ENCODE results near the gene PCYT2.

PCYT2 gene

DNA sequence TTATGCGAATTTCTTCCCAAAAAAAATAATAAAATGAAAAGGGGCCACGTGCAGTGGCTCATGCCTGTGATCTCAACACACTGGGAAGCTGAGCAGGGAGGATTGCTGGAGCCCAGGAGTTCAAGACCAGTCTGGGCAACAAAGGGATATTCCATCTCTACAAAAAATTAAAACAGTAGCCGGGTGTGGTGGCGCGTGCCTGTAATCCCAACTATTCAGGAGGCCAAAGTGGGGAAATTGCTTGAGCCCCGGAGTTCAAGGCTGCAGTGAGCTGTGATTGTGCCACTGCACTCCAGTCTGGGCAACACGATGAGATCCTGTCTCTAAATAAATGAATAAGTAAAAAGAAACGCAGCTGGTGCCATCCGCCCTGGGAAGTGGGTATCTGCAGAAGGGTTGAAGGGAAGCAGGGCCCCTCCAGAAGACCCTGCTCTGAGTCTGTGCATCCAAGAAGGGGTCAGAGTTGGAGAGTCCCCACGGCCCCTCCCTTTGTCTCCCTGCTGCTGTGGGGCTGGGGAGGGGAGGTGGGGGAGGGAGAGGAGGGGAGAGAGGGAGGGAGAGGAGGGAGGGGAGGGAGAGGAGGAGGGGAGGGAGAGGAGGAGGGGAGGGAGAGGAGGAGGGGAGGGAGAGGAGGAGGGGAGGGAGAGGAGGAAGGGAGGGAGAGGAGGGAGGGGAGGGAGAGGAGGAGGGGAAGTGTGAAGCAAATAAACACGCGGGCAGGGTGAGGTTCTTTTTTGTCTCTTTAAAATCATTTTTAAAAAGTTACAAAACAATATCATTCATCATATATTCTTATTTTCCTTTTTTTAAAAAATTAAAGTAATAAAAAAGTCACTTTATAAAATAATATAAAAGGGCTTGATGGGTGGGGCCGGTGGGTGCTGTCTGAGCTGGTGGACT lies 40.8 kb upstream of the PCYT2 start:
- no peak for DNase-seq (ENCODE audit: low read depth, low spot score)
- H3K4me3 ChIP-seq (ENCODE audit: low read depth, low read length), result no peak overlapping the region
- in situ Hi-C loops (cut with HindIII; ENCODE audit: low sequenced_read_pairs), result no loop called here

DNA sequence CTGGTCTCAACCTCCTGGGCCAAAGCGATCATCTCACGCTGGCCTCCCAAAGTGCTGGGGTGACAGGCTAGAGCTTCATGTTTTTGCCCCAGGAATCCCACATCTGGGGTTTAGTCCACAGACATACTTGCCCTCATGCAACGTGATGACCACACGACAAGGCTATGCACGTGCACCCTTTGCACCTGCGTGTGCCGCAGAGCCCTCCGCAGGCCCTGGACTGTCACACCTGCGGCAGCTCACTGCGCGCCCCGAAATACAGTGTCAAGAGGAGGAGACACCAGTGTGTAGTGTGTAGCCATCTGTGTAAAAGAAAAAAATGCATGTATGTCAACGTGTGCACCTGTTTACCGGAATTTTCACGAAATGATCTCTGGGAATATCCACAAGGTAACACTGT lies 39.3 kb upstream of the PCYT2 start:
- no peak overlapping the region for H3K4me3 ChIP-seq (ENCODE audit: low read depth, low read length)
- TF ChIP-seq, protein P1, sequence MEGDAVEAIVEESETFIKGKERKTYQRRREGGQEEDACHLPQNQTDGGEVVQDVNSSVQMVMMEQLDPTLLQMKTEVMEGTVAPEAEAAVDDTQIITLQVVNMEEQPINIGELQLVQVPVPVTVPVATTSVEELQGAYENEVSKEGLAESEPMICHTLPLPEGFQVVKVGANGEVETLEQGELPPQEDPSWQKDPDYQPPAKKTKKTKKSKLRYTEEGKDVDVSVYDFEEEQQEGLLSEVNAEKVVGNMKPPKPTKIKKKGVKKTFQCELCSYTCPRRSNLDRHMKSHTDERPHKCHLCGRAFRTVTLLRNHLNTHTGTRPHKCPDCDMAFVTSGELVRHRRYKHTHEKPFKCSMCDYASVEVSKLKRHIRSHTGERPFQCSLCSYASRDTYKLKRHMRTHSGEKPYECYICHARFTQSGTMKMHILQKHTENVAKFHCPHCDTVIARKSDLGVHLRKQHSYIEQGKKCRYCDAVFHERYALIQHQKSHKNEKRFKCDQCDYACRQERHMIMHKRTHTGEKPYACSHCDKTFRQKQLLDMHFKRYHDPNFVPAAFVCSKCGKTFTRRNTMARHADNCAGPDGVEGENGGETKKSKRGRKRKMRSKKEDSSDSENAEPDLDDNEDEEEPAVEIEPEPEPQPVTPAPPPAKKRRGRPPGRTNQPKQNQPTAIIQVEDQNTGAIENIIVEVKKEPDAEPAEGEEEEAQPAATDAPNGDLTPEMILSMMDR (IDR thresholded peaks at IDR 0.05; ENCODE audit: low read depth, low read length), result no peak
- DNase-seq (ENCODE audit: low read depth, low spot score), result no peak
- in situ Hi-C loops (cut with HindIII; ENCODE audit: low sequenced_read_pairs), result no loop called here

More for the DNA sequence above, 40.8 kb upstream of the PCYT2 start:
- TF ChIP-seq, protein P1 (IDR thresholded peaks at IDR 0.05; ENCODE audit: low read depth, low read length), result no peak

DNA sequence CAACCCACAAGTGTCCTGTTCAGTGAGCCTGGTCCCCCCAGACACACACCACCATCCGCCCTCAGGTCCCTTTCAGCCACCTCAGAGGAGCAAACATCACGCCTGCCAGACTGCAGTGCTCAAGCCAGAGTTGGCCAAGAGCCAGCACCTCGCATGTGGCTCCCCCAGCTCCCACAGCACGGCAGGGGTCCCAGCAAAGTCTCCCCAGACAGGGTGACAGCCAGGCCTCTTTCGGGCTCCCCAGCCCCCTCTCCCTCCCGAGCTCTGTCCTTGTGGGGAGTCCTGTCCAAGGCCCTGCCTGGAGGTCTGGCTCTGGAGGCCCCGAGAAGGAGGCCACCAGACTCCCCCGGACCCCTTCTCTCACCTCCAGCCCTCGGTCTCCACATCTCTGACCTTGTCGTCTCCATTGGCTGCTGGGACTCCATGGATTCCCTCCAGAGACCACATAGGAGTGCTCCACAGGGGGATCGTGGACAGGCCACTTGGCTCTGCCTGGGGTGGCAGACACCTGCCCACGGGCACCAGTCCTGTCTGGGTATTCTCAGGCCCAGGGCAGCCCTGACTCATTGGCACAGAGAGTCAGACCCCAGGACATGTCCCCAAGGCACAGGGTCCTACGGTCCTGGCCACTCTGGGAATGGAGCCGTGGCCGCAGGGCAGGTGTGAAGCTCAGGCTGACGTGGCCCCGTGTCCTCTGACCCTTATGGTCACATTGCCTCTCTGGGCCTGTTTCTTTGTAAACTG lies 37.6 kb upstream of the PCYT2 start:
- in situ Hi-C loops (cut with HindIII; ENCODE audit: low sequenced_read_pairs), result no loop called here

DNA sequence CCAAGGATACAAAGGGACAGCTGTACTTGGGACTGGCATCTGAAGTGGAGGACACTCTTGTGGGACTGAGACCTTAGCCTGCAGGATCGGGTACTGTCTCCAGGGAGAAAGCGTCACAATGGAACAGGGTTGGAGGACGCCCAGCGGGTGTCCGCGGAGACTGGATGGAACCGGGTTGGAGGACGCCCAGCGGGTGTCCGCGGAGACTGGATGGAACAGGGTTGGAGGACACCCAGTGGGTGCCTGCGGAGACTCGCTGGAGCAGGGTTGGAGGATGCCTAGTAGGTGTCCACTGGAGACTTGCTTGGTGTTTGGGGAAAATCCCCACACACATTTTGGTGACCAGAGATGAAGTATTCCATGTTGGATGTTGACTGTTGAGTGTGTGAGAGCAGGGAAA lies 36.0 kb upstream of the PCYT2 start, which contains the start of gene MYADML2:
TSS of gene MYADML2 (minus strand) at position 45 of the 400 bp plus-strand sequence. CDS start 5,492 bp downstream, outside the sequence.
- no peak for DNase-seq (ENCODE audit: low read depth, low spot score)
- no peak within 1 kb of the TSS for H3K4me3 ChIP-seq (ENCODE audit: low read depth, low read length)
- TF ChIP-seq, protein P1 (IDR thresholded peaks at IDR 0.05; ENCODE audit: low read depth, low read length), result no peak
- in situ Hi-C loops (cut with HindIII; ENCODE audit: low sequenced_read_pairs), result no loop called here

More for the DNA sequence above, 37.6 kb upstream of the PCYT2 start:
- TF ChIP-seq, protein P1 (IDR thresholded peaks at IDR 0.05; ENCODE audit: low read depth, low read length), result no peak
- no peak for DNase-seq (ENCODE audit: low read depth, low spot score)
- H3K4me3 ChIP-seq (ENCODE audit: low read depth, low read length), result no peak overlapping the region

DNA sequence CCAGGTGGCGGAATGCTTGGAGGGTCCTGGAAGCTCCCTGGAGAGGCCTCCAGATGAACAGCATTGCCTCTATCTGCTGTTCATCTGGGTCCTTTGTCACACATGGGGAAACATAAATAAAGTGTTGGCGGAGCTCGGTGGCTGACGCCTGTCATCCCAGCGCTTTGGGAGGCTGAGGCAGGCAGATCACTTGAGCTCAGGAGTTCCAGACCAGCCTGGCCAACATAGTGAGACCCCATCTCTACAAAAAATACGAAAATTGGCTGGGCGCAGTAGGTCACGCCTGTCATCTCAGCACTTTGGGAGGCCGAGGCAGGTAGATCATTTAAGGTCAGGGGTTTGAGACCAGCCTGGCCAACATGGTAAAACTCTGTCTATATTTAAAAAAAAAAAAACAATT lies 33.7 kb upstream of the PCYT2 start:
- TF ChIP-seq, protein P1 (IDR thresholded peaks at IDR 0.05; ENCODE audit: low read depth, low read length), result no peak
- DNase-seq (ENCODE audit: low read depth, low spot score), result no peak
- H3K4me3 ChIP-seq (ENCODE audit: low read depth, low read length), result no peak overlapping the region
- in situ Hi-C loops (cut with HindIII; ENCODE audit: low sequenced_read_pairs), result no loop called here

DNA sequence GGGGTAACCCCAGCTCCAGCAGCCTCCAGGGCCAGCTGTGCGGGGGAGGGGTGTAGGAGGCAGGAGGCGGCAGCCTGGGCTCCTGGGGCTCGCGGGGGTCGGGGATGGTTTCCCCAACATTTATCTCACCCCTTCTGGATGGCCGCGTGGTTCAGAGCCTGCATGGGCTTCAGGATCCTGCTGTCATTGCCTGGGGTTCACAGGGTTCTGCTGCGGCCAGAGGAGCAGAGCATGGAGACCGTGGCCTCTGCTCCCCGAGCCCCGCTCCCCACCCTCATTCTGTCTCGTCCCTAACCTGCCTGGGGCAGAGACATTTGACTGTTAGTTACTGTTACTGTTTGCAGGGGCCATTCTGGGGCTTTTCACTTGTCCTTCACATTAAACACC lies 31.0 kb upstream of the PCYT2 start:
- DNase-seq (ENCODE audit: low read depth, low spot score), result no peak
- no peak overlapping the region for H3K4me3 ChIP-seq (ENCODE audit: low read depth, low read length)
- TF ChIP-seq, protein P1 (IDR thresholded peaks at IDR 0.05; ENCODE audit: low read depth, low read length), result no peak
- in situ Hi-C loops (cut with HindIII; ENCODE audit: low sequenced_read_pairs), result no loop called here

Measured in astrocyte of the spinal cord (primary cell).